Stimulated activated CD4-positive, alpha-beta T cell treated with anti-CD3 and anti-CD28 coated beads, Interleukin-2, amount 100 ng/mL, for 4 hours (primary cell): Measurements from ENCODE around the gene SNF8.
"Not testable (repeated sequence)": the region's sequence is repeated elsewhere in the genome, so short reads cannot be mapped to it uniquely, and the experiment has no call there.

Experiments used
- DNase-seq: peaks from one replicate; pipeline ENCODE4 v3.0.0-alpha.2; 2020; ENCODE audit warnings: low read depth

The SNF8 gene, protein sequence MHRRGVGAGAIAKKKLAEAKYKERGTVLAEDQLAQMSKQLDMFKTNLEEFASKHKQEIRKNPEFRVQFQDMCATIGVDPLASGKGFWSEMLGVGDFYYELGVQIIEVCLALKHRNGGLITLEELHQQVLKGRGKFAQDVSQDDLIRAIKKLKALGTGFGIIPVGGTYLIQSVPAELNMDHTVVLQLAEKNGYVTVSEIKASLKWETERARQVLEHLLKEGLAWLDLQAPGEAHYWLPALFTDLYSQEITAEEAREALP

DNA sequence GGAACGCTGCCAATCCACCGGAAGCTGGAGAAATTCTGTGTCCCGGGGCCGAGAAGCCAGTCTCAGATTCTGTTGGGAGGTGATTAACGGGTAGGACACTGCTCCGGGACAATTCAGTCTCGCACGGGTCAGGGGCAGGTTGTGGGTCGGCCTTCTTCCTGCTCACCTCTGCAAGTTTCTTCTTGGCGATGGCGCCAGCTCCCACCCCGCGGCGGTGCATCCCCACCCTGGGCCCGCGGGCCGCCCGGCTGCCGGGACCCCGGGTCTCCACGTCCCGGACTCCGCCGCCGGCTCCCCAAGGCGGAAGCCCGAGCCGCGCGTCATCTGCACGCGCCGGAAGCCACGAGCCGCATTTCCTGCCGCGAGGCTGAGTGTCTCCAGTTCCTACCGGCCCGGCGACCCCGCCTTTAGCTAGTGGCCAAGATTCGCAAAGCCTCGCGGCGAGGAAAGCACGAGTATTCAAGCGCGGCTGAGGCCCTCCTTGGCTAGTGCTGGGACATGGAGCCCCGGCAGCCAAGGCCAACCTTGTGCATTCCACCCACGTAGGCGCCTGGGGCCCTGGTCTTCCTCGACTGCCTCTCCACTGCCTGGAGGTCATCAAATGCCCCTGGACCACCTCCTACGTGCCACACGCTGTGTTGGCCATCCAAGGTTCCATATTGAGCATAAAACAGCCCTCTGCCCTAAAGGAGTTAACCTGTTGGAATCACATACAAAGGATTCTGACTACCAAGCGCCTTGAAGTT, at the start of gene SNF8:
TSS of gene SNF8 (minus strand) at position 328 of the 746 bp plus-strand sequence. CDS start at position 220, 108 bp downstream.
- DNase-seq = peak; percentile 89

DNA sequence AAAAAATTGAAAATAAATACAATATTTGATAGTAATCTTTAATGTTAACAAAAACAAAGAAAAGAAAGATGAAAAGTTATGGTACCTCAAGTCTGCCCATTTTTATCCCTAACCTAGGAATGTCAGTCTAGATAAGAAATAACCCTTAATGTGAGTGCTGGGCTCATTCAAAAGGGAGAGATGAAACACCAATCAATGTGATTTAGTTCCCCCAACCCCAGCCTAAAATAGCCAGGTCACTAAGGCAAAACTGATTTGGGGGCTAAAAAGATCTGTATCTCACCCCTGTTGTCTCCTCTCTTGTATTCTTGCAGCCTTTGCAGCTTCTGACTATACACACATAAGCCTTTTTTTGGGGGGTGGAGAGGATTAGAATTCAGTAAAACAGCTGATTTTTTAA, 49.3 kb upstream of the SNF8 start:
- no peak for DNase-seq

DNA sequence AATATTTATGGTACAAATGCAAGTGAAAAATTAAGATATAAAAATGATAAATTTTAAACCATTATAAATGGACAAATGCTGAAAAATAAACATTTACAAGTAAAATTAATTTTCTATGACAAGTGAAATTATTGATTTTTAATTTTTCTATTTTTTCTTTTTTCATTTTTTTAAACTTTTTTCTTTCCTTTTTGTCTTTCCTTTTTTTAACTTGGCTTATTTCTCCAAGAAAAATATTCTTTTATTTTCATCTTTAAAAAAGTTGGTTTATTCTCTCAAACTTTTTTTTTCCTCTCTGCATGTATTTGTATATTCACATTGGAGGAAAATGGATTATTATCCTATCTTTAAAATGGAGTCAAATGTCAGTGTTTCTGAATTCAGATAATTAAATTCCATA, 48.7 kb upstream of the SNF8 start:
- no peak for DNase-seq

DNA sequence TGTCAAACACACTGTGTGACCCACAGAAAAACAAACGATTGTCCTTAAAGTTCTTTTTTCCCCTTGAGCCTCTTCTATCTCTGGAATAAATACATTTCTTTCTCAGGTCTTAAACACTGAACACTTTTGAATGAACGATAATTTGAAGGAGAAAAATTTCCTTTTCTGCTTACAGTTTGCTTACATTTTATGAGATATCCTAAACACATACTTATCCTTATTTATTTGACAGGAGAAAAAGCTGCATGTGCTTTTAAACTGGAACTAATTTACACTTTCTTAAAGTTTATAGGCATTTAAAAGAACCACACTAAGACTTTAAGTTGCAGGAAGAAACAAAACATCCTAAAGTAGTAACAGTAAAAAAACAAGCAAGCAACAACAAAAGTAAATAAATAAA, 47.8 kb upstream of the SNF8 start:
- DNase-seq = no peak

DNA sequence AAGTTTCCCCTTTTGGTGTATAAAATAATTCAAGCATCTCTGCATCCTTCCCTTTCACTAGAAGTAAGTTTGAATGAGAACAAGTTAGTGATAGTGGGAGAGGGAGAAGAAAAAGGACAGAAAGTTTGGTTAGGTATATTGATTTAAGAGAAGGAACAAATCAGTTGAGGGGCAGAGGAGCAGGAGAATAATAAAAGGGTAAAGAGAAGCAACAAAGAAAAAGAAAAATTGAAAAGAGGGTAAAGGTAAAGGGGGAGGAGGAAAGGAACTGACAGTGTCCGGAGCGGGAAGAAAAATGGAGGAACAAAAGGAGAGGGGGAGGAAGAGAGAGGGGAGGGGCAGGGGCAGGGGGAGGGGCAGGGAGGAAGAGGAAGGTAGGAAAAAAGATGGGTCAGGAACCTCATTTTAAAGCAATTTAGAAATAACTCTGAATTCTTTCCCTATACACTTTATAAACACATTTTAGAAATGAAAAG, 46.3 kb upstream of the SNF8 start:
- DNase-seq = no peak

DNA sequence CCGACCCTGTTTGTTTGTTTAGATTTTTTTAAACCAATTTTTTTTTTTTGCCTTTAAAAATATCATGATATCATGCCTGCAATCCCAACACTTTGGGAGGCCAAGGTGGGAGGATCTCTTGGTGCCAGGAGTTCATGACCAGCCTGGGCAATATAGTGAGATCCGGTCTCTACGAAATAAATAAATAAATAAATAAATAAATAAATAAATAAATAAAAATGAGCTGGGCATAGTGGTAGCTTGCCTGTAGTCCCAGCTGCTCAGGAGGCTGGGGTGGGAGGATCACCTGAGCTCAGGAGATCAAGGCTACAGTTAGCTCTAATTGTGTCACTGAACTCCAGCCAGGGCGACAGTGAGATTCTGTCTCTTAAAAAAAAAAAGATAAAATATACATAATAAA, 44.5 kb upstream of the SNF8 start:
- no peak for DNase-seq

DNA sequence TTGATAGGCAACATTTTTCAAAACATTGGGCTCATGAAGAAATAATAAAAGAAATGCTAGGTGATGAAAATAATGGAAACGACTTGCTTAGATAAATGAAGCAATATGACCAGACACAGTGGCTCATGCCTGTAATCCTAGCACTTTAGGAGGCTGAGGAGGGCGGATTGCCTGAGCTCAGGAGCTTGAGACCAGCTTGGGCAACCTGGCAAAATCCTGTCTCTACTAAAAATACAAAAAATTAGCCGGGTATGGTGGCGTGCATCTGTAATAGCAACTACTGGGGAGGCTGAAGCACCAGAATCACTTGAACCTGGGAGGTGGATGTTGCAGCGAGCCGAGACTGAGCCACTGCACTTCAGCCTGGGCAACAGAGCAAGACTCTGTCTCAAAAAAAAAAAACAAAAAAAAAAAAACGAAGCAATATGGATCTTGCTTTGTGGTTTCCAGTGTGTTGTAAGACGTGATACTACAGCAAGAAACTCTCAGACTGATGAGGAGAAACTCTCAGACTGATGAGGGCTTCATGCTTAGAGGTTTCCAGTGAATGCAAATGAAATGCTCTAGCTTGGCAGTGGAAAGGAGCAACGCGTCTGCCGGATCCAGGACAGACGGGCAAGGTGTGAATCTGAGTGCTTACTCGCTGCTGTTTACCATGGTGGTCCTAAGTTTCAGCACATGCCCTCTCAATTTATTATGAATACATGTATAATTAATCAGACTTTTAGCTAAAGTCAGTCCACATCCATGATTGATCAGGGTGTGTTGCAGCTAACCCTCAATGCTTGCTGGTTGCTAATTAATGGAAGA, 41.0 kb upstream of the SNF8 start:
- DNase-seq = no peak

DNA sequence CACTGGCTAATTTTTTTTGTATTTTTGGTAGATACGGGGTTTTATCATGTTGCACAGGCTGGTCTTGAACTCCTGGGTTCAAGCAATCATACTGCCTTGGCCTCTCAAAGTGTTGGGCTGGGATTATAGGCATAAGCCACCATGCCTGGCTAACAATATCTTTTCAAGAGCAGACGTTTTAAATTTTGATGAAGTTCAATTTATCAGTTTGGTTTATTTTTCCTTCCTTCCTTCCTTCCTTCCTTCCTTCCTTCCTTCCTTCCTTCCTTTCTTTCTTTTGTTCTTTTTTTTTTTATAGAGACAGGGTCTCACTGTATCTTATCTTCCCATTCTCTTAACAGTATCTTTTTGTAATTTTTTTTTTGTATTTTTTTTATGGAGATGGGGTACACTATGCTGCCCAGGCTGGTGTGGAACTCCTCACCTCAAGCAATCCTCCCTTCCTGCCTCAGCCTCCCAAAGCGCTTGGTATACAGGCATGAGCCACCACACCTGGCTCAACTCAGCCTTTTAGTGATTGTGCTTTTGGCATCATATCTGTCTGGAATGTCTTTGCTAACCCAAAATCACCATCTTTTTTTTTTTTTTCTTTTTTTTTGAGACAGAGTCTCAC, 37.4 kb upstream of the SNF8 start:
- DNase-seq = no peak

DNA sequence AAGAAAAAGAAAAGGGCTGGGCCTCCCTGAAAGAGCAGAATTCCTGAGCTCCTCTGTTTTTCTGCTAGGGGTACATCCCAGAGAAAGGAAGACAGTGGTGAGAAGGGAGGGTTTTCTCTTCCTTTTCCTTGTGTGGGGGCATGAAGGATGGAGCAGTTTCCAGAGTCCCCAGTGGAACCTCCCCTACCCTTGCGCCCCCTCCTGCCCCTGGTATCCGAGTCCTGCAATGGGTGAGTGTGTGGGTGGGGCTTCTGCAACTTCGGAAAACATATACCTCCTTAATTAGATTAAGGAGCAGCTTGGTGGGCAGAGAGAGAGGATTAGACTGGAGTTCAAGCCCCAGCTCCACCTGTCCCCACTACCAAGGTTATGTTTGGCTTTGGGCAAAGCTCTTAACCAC, 29.2 kb upstream of the SNF8 start:
- DNase-seq = no peak

DNA sequence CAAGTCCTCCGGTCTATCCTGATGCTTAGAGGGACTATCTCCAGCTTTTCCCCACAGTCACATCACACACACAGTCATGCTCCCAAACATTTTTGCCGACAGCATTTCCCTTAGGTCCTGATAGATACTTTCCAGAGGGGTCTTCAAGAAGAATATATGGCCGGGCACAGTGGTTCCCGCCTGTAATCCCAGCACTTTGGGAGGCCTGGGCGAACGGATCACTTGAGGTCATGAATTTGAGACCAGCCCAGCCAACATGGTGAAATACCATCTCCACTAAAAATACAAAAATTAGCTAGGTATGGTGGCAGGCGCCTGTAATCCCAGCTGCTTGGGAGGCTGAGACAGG, 28.1 kb upstream of the SNF8 start:
- DNase-seq = no peak

DNA sequence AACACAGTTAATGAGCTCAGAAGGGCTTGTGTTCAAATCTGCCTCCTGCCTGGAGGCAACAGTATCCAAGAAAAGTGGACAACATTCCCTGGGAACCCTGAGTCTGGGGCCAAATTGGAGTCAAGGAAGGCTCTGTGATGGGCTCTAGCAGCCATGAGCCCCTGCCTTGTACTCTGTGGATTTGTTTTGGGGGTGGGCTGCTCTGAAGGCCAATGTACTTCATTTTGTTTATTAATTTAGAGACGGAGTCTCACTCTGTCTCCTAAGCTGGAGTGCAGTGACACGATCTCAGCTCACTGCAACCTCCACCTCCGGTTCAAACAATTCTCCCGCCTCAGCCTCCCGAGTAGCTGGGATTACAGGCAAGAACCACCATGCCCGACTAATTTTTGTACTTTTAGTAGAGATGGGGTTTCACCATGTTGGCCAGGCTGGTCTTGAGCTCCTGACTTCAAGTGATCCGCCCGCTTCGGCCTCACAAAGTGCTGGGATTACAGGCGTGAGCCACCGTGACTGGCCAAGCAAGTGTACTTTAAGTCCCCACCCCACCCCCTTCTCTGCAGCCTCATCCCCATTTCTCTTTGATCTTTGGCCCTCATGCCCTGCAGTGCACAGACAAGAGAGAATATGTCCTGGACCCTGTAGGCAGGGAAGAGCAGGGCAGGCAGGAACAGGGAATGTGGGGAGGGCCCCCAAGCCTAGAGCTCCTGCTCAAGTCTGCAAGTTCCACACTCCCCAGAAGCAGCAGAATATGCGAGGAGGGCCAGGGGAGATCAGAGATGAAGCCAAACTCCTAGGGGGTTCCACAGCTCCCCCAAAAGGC, 26.4 kb upstream of the SNF8 start:
- no peak for DNase-seq

DNA sequence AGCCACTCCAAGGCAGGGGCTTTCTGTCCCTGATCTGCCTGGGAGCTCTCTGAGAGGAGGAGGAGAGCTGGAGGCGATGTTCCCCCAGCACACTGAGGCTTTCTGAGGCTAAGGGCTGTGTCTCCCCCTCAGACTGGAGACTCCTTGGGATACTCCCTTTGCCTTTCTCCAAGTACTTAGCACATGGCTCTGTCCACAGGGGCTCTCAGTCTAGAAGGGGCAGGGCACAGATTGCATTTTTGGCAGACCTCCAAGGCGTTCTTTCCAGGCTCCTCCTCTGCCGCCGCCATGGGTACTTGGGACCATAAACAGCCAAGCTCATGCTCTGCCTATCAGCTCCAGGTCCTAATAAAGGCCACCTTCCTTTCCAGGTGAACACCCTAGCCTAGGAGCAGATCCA, 25.6 kb upstream of the SNF8 start:
- no peak for DNase-seq

DNA sequence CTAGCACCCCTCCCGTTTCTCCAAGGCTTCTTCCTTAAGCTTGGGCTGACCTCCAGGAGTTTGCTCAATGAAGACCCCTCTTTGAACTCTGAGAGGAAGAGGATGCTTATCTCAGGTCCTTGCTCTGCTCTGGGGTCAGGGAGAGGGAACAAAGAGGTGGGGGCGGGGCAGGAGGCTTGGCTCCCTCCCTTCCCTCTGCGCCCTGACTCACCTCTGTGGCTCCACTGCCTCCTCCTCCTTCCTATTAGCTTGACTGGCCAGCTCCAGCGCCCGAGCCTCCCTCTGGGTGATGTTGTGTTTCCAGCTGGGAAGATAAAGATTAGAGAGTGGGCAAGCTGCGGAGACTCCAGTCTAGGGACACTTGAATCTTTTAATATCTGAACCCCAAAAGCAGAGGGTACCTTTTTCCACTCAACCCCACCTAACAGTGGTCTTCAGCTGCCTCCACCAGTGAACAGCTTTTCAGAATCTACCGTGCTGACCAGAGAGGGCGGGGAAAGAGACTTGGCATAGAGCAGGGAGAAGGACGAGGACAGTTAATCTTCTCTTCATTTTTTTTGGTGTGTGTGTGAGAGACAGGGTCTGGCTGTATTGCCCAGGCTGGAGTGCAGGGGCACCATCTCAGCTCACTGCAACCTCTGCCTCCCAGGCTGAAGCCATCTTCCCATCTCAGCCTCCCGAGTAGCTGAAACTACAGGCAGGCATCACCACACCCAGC, 17.0 kb upstream of the SNF8 start:
- DNase-seq = no peak

DNA sequence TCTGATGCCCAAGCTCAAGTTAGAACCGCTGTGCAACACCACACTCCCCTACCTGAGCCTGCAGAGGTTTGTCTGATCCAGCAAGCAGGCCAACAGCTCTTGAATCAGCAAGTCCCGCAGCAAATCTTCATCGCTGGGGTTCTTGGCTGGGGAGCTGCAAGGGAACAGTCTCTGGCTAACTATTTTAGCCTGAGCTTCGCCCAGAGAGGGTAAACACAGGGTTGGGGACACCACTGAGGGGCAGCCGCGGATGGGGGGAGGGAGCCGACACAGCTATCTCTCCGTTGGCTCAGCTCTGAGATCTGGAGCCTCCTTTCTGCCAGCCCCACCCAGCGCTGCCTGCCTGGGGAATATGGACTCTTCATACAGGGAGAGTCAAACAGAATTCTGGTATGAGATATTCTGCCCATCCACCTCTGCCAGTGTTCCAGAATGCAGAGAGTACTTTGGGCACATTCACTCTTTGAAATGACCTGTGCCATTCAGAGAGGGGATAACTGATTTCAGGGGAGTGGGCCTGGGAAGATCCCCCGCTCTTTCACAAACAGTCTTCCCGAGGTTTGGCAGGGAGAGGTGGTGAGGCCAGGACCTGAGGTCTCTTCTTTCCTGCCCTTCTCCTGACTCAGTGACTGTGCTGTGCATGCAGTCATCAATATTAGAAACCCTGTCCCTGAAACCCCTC, 16.3 kb upstream of the SNF8 start:
- no peak for DNase-seq

DNA sequence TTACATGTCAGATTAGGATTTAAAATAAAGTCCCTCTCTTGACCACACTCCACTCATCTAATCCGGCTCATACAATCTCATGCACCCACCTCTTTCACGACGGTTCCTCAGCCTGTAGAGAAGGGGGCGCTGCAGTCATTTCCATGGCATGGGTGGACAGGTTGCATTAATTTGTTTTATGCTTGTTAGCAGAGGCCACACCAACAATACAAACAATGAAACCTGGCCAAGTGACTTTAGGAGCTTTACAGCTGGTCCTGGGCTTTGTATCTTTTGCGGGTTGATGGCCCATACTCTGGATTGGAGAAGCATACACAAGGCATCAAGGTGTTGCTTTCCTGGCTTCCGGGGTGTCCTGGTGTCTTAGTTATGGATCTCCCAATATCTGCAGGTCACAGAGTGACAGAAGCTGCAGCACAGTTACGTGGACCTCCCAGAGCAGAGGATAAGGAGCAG, 9.7 kb upstream of the SNF8 start:
- DNase-seq = no peak

DNA sequence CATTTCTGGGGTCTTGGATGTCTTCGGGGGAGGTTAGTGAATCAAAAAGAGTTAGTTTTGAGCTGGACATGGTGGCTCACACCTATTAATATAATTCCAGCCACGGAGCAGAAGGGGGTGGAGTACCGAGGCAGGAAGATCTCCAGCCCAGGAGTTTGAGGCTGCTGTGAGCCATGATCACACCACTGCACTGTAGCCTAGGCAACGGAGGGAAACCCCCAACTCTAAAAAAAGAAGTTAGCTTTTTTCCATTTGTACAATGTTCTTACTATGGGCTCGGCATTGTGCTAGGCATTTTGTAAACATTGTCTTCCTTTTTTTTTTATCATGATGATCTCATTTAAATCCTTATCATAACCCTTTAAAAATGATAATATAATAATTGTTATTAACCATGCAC, 8.3 kb upstream of the SNF8 start:
- DNase-seq = no peak

DNA sequence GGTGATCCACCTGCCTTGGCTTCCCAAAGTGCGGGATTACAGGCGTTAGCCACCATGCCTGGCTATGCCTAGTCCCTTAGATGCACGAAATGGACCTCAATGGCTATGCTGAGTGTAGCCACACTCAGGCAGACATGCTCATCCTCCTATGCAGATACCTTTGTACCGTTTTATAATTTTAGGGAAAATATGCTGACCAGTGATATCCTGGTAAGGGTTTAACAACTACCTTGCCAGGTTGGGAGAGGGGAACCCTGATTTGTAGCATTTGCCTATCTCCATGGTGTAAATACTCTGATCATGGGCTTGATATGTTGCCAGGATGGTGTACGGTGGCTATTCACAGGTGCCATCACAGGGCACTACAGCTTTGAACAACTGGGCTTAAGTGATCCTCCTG, 6.9 kb upstream of the SNF8 start:
- DNase-seq = no peak

DNA sequence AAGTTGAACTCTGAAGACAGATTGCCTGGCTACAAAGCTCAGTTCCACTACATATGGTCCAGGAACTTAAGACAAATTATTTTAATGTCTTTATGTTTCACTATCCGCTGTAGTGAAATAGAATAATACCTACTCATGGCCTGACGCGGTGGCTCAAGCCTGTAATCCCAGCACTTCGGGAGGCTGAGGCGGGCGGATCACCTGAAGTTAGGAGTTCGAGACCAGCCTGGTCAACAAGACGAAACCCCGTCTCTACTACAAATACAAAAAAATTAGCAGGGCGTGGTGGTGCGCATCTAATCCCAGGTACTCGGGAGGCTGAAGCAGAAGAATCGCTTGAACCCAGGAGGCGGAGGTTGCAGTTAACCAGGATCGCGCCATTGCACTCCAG, 614 bp upstream of the SNF8 start:
- DNase-seq = not testable (repeated sequence)

DNA sequence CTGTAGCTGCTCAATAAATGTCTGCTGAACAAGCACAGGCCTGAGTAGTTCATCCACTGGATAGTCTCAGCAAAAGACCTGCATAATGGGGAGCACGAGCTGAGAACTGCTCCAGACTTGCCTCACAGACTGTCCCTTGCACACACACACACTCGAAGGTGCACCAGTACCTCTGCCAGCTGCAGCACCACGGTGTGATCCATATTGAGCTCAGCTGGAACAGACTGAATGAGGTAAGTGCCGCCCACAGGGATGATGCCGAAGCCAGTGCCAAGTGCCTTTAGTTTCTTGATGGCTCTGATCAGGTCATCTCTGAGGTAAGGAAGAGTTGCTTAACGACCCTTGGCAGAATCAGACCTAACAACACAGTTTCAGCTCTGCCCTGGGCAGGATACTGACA, 11.6 kb downstream of the SNF8 start:
- DNase-seq = no peak

DNA sequence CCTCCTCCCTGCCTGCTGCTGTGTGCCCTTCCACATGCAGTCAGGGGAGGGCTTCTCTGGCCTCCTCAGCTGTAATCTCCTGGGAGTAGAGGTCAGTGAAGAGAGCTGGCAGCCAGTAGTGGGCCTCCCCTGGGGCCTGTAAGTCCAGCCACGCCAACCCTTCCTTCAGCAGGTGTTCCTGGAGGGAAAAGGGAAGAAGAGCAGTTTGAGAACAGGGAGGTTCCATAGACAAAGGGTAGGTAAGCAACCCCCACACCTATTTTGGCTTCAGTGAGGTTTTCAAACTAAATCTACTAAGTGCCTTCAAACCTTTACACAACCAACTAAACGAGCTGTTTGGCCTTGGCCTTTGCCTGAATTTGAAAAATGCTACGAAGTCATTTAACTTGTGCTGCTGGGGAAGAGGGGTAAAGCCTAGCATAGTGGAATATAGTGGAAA, 14.2 kb downstream of the SNF8 start:
- DNase-seq = no peak
